ENCODE measurements around the gene PKDCC.

- TF ChIP-seq EZH2phosphoT487 (IDR thresholded peaks at IDR 0.05; ENCODE audit: insufficient read depth, low read depth) (no peak), EZH2 (IDR thresholded peaks at IDR 0.05; ENCODE audit: insufficient read depth, poor library complexity, severe bottlenecking) (no peak)
Measured at GRCh38 chr2:42007551-42007950, 40.3 kb upstream of the PKDCC start.
